Liver (tissue), 9 donors: ENCODE results near the gene TMEM139. TPM values are rescaled to one million over a fixed set of nuclear protein-coding genes. Genes with fewer than 3 reads are reported as not detected.

Source experiments
- DNase-seq: peaks from one replicate; pipeline ENCODE4 v3.0.0-alpha.2; 2017; ENCODE audit warnings: low spot score
- H3K27ac ChIP-seq, 2 donors: one replicate each; pipeline ENCODE4 v1.7.0; 2013; ENCODE audit warnings: inconsistent platforms in 2 of 2, low read length in 2 of 2, control low read depth in 1 of 2, low read depth in 1 of 2, mild to moderate bottlenecking in 1 of 2
- H3K27me3 ChIP-seq, 4 donors: one replicate each; pipeline versions ENCODE4 v1.6.1 to v1.7.0; 2013; ENCODE audit warnings: low read length in 3 of 4, inconsistent platforms in 1 of 4, mild to moderate bottlenecking in 1 of 4, moderate library complexity in 1 of 4; ENCODE audit not compliant: control insufficient read depth in 4 of 4, insufficient read depth in 4 of 4
- H3K36me3 ChIP-seq, 4 donors: one replicate each; pipeline versions ENCODE4 v1.6.1 to v1.7.0; 2013; ENCODE audit warnings: low read length in 3 of 4, mild to moderate bottlenecking in 3 of 4, low read depth in 1 of 4, moderate library complexity in 1 of 4; ENCODE audit not compliant: control insufficient read depth in 4 of 4, insufficient read depth in 3 of 4
- H3K4me1 ChIP-seq, 4 donors: one replicate each; pipeline versions ENCODE4 v1.6.1 to v1.7.0; 2013; ENCODE audit warnings: low read length in 3 of 4, mild to moderate bottlenecking in 3 of 4, moderate library complexity in 1 of 4; ENCODE audit not compliant: control insufficient read depth in 4 of 4, insufficient read depth in 4 of 4
- H3K4me3 ChIP-seq, 3 donors: one replicate each; pipeline versions ENCODE4 v1.6.1 to v1.7.0; 2013; ENCODE audit warnings: low read length in 3 of 3, control low read depth in 1 of 3, low read depth in 1 of 3, mild to moderate bottlenecking in 1 of 3
- H3K9ac ChIP-seq, 2 donors: one replicate each; pipeline ENCODE4 v1.7.0; 2013; ENCODE audit warnings: low read length in 2 of 2, mild to moderate bottlenecking in 2 of 2, moderate library complexity in 2 of 2, control low read depth in 1 of 2, low read depth in 1 of 2
- H3K9me3 ChIP-seq, 4 donors: one replicate each; pipeline versions ENCODE4 v1.6.1 to v1.7.0; 2013; ENCODE audit warnings: low read length in 3 of 4; ENCODE audit not compliant: control insufficient read depth in 4 of 4
- ATF3 ChIP-seq: IDR thresholded peaks from 2 replicates; pipeline ENCODE4 v1.6.1; 2016; ENCODE audit warnings: antibody characterized with exemption
- CTCF ChIP-seq: fragments of 150-350 bp; IDR thresholded peaks from 2 replicates; pipeline ENCODE4 v1.5.1; 2017; ENCODE audit warnings: improper control_type of control experiment, low read depth, low read length; ENCODE audit not compliant: missing input control
- EGR1 ChIP-seq, 2 donors: IDR thresholded peaks; 2 replicates each; pipeline ENCODE4 v1.6.1; 2016 to 2018; ENCODE audit warnings: antibody characterized with exemption in 2 of 2, low read depth in 2 of 2
- FOXA1 ChIP-seq: IDR thresholded peaks from 2 replicates; pipeline ENCODE4 v1.6.1; 2016; ENCODE audit warnings: antibody characterized with exemption
- FOXA2 ChIP-seq: IDR thresholded peaks from 2 replicates; pipeline ENCODE4 v1.6.1; 2016; ENCODE audit warnings: antibody characterized with exemption
- HNF4A ChIP-seq, 2 donors: conservative IDR thresholded peaks; 2 replicates each; pipeline ENCODE4 v1.6.1; 2016; ENCODE audit warnings: antibody characterized with exemption in 2 of 2, mild to moderate bottlenecking in 2 of 2
- HNF4G ChIP-seq: IDR thresholded peaks from 2 replicates; pipeline ENCODE4 v1.6.1; 2016; ENCODE audit warnings: antibody characterized with exemption
- JUND ChIP-seq, 2 donors: IDR thresholded peaks; 2 replicates each; pipeline ENCODE4 v1.6.1; 2016; ENCODE audit warnings: antibody characterized with exemption in 2 of 2
- RAD21 ChIP-seq, 2 donors: IDR thresholded peaks; 2 replicates each; pipeline ENCODE4 v1.6.1; 2016; ENCODE audit warnings: antibody characterized with exemption in 2 of 2, mild to moderate bottlenecking in 2 of 2
- REST ChIP-seq: IDR thresholded peaks from 2 replicates; pipeline ENCODE4 v1.6.1; 2016; ENCODE audit warnings: antibody characterized with exemption, mild to moderate bottlenecking
- SP1 ChIP-seq: IDR thresholded peaks from 2 replicates; pipeline ENCODE4 v1.6.1; 2018; ENCODE audit warnings: antibody characterized with exemption, mild to moderate bottlenecking
- YY1 ChIP-seq: IDR thresholded peaks from 2 replicates; pipeline ENCODE4 v1.6.1; 2016; ENCODE audit warnings: antibody characterized with exemption, mild to moderate bottlenecking
- WGBS: extraction: QIAGEN DNeasy Blood & Tissue Kit; methylation state at CpG from one replicate; pipeline ENCODE4 v1.1.7; 2013; 5-methylcytosine and 5-hydroxymethylcytosine counted together
- polyA plus RNA-seq, 2 donors: library from polyadenylated mRNA; stranded (reverse) in 1 of 2; unstranded in 1 of 2; fragments of 200-250 nt in 1 of 2; fragments of >200 nt in 1 of 2; fragmentation: Nextera tagmentation in 1 of 2; extraction: Ambion mirVana in 1 of 2; gene quantifications; one replicate each; pipeline versions ENCODE4 v1.2.1 to v1.2.3, GENCODE V29; 2013 to 2015
- total RNA-seq, 2 donors: library from RNA; depleted of rRNA; stranded (reverse); fragments of >200 nt; gene quantifications; one replicate each; pipeline ENCODE4 v1.2.3, GENCODE V29; 2014
- TF ChIP-seq, protein P1 (sequence below): IDR thresholded peaks from 2 replicates; pipeline ENCODE4 v1.6.1; 2016; ENCODE audit warnings: antibody characterized with exemption
- TF ChIP-seq, protein P2 (sequence below): IDR thresholded peaks from 2 replicates; pipeline ENCODE4 v1.6.1; 2016; ENCODE audit warnings: antibody characterized with exemption
- donor health status: healthy.
- donor health status: healthy.
- donor health status: healthy.
- donor health status: healthy.
- donor health status: healthy.

The TMEM139 gene
- total and polyA plus RNA-seq, 4 donors = 3.0 to 8.6 (median 5.5) TPM

GRCh38 chr7:143329471-143330170, 44.9 kb downstream of the TMEM139 start:
- Histone ChIP-seq H3K27me3 (no peaks in the 10 kb centered on the region), H3K9me3 (no peaks in the 10 kb centered on the region), H3K27ac (no peak overlapping the region), H3K9ac (no peak overlapping the region), H3K36me3 (no peaks in the 10 kb centered on the region), H3K4me3 (no peak overlapping the region), H3K4me1 (no peaks in the 10 kb centered on the region)
- TF ChIP-seq JUND (IDR thresholded peaks at IDR 0.05) (no peak), SP1 (no peak), REST (no peak), FOXA1 (no peak), EGR1 (IDR thresholded peaks at IDR 0.05; ENCODE audit: low read depth in 2 of 2) (no peak), HNF4A (conservative IDR thresholded peaks at IDR 0.05) (no peak)
- TF ChIP-seq, protein P1, sequence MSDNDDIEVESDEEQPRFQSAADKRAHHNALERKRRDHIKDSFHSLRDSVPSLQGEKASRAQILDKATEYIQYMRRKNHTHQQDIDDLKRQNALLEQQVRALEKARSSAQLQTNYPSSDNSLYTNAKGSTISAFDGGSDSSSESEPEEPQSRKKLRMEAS = no peak
- DNase-seq = no peak
- WGBS = 85% methylated on average over 10 of the region's 10 CpGs

- H3K4me1 ChIP-seq = no peaks in the 10 kb centered on the region
- H3K27me3 ChIP-seq = no peaks in the 10 kb centered on the region
- no peak overlapping the region for H3K27ac ChIP-seq
- WGBS = 93% methylated on average over 8 of the region's 8 CpGs
- no peak for TF ChIP-seq CTCF
- H3K9me3 ChIP-seq = no peaks in the 10 kb centered on the region
- H3K36me3 ChIP-seq = no peaks in the 10 kb centered on the region
- DNase-seq = no peak
- H3K4me3 ChIP-seq = no peak overlapping the region
- no peak overlapping the region for H3K9ac ChIP-seq
These were observed 46.5 kb downstream of the TMEM139 start for GRCh38 chr7:143331179-143331801.

DNA sequence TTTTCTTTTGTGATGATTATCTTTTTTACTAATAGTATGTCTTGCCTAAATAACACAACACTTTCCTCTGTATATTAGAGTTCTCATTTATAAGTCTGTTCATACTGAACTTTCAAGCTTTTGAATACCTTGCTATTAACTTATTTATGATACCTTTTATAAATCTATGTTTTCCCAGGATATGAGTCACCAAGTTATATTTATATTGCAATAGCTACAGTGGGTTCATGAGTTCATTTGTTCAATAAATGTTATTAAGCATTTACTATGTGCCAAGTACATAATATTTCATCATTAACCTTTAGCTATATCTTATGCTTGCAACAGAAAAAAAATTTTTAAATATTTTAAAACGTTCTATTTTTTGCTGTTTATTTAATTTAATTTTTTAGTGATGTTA, 49.5 kb downstream of the TMEM139 start:
- Histone ChIP-seq H3K4me3 (no peak overlapping the region), H3K9ac (no peak overlapping the region), H3K4me1 (no peaks in the 10 kb centered on the region), H3K27ac (no peak overlapping the region), H3K27me3 (no peaks in the 10 kb centered on the region), H3K9me3 (no peaks in the 10 kb centered on the region), H3K36me3 (no peaks in the 10 kb centered on the region)
- 34% methylated on average over 1 of the region's 1 CpG for WGBS
- no peak for DNase-seq
- TF ChIP-seq ATF3 = no peak
- TF ChIP-seq FOXA2 = no peak
- TF ChIP-seq RAD21 (IDR thresholded peaks at IDR 0.05) = no peak
- TF ChIP-seq FOXA1 = no peak
- no peak for TF ChIP-seq REST
- no peak for TF ChIP-seq HNF4G
- TF ChIP-seq YY1 = no peak
- TF ChIP-seq, protein P1 = no peak
- TF ChIP-seq, protein P2, sequence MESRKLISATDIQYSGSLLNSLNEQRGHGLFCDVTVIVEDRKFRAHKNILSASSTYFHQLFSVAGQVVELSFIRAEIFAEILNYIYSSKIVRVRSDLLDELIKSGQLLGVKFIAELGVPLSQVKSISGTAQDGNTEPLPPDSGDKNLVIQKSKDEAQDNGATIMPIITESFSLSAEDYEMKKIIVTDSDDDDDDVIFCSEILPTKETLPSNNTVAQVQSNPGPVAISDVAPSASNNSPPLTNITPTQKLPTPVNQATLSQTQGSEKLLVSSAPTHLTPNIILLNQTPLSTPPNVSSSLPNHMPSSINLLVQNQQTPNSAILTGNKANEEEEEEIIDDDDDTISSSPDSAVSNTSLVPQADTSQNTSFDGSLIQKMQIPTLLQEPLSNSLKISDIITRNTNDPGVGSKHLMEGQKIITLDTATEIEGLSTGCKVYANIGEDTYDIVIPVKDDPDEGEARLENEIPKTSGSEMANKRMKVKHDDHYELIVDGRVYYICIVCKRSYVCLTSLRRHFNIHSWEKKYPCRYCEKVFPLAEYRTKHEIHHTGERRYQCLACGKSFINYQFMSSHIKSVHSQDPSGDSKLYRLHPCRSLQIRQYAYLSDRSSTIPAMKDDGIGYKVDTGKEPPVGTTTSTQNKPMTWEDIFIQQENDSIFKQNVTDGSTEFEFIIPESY = no peak
- no peak for TF ChIP-seq EGR1 (IDR thresholded peaks at IDR 0.05; ENCODE audit: low read depth in 2 of 2)
